Measurements from ENCODE around the gene OR52E6.

OR52E6 gene

DNA sequence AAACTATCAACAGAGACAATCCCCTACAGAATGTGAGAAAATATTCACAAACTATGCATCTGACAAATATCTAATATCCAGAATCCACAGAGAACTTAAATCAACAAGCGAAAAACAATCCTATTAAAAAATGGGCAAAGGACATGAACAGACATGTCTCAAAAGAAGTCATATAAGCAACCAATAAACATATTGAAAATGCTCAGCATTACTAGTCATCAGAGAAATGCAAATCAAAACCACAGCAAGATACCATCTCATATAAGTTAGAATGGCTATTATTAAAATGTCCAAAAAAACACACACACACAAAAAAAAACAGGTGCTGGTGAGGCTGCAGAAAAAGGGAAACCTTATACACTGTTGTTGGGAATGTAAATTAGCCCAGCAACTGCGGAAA is 24.1 kb upstream of the OR52E6 start:
- no peak for DNase-seq (ENCODE audit: low read depth)
- TF ChIP-seq, protein P1, sequence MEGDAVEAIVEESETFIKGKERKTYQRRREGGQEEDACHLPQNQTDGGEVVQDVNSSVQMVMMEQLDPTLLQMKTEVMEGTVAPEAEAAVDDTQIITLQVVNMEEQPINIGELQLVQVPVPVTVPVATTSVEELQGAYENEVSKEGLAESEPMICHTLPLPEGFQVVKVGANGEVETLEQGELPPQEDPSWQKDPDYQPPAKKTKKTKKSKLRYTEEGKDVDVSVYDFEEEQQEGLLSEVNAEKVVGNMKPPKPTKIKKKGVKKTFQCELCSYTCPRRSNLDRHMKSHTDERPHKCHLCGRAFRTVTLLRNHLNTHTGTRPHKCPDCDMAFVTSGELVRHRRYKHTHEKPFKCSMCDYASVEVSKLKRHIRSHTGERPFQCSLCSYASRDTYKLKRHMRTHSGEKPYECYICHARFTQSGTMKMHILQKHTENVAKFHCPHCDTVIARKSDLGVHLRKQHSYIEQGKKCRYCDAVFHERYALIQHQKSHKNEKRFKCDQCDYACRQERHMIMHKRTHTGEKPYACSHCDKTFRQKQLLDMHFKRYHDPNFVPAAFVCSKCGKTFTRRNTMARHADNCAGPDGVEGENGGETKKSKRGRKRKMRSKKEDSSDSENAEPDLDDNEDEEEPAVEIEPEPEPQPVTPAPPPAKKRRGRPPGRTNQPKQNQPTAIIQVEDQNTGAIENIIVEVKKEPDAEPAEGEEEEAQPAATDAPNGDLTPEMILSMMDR (IDR thresholded peaks at IDR 0.05; ENCODE audit: insufficient read depth, low read depth, low read length, missing control alignments): no peak

DNA sequence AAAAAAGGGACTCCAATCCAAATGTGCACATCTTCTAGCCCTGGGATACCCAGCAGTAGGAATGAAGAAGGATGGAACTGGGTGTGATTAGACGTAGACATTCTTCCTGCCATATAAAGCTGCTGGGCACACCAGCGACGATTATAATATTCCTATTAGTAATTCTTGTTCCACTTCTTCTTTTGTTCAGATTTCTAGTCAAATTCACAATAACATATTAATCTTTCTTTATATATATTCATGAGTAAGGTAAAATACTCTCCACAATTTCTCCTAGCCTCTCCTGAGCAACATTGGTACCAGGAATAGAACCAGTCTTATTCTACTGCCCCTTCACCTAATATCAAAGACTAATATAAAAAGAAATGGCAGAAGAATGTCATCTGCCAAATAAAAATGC is 15.9 kb upstream of the OR52E6 start, which contains the start of gene OR52E8:
OR52E8 (minus strand) TSS at position 101 of the 400 bp plus-strand sequence; CDS start at position 101, 0 bp downstream.
- H3K4me3 ChIP-seq (ENCODE audit: low read depth, low read length): no peak within 1 kb of the TSS
- no peak for DNase-seq (ENCODE audit: low read depth)
- TF ChIP-seq, protein P1 (IDR thresholded peaks at IDR 0.05; ENCODE audit: insufficient read depth, low read depth, low read length, missing control alignments): no peak

More for the DNA sequence above, 24.1 kb upstream of the OR52E6 start:
- H3K4me3 ChIP-seq (ENCODE audit: low read depth, low read length): no peak overlapping the region

DNA sequence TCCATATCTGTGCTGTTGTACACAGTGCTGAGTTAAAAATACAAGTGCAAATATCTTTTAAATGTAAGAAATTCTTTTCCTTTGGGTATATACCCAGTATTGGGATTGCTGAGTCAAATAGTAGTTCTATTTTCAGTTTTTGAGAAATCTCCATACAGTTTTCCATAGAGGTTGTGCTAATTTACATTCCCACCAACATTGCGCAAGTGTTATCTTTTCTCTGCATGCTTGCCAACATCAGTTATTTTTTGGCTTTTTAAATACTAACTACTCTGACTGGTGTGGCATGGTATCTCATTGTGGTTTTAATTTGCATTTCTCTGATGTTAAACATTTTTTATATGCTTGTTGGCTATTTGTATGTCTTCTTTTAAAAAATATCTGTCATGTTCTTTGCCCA is 9.3 kb upstream of the OR52E6 start:
- TF ChIP-seq, protein P1 (IDR thresholded peaks at IDR 0.05; ENCODE audit: insufficient read depth, low read depth, low read length, missing control alignments): no peak
- no peak for DNase-seq (ENCODE audit: low read depth)
- no peak overlapping the region for H3K4me3 ChIP-seq (ENCODE audit: low read depth, low read length)

DNA sequence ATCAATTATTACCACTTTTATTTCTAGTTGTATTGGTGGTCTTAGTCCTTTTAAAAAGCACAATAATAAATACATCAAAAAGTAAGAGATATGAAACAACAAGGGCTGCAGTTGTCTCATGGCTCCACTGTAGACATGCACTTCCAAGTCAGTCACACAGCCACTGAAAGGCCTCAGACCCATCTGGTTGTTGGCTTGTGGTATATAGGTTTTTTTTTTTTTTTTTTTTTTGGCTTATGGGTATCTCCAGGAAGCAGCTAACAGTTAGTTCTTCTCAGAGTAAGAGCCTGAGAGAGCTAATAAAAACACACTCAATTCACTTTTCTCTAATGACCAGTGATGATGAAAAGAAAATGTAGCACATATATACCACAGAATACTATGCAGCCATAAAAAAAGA is 6.0 kb upstream of the OR52E6 start:
- DNase-seq (ENCODE audit: low read depth): no peak
- TF ChIP-seq, protein P1 (IDR thresholded peaks at IDR 0.05; ENCODE audit: insufficient read depth, low read depth, low read length, missing control alignments): no peak
- no peak overlapping the region for H3K4me3 ChIP-seq (ENCODE audit: low read depth, low read length)

DNA sequence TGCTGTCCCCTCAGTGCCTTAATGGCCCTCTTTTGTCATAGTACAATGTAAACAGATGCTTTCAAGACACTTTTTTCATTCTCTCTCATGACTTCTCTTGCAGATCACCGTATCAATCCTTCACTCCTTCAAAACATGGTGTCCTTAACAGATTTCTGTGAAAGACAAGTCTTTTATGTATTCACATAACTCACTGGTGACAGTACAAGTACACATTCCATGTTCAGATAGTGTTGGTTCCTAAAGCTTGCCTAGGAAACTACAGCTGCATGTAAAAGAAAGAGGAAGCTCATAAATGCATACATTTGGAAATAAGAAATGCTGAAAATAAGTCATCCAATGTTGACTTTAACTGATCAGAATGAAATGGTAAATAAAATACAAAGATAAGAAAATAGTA is 5.0 kb upstream of the OR52E6 start:
- no peak overlapping the region for H3K4me3 ChIP-seq (ENCODE audit: low read depth, low read length)
- DNase-seq (ENCODE audit: low read depth): no peak
- TF ChIP-seq, protein P1 (IDR thresholded peaks at IDR 0.05; ENCODE audit: insufficient read depth, low read depth, low read length, missing control alignments): no peak

DNA sequence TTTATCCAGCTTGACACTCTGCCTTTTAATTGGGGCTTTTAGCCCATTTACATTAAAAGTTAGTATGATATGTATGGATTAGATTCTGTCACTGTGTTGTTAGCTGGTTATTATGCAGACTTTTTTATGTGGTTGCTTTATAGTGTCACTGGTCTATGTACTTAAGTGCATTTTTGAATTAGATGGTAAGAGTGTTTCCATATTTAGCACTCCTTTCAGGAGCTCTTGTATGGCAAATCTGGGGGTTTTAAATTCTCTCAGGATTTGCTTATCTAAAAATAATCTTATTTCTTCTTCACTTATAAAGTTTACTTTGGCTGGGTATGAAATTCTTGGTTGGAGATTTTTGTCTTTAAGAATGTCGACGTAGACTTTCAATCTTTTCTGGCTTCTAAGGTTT is 4.0 kb downstream of the OR52E6 start:
- no peak overlapping the region for H3K4me3 ChIP-seq (ENCODE audit: low read depth, low read length)
- TF ChIP-seq, protein P1 (IDR thresholded peaks at IDR 0.05; ENCODE audit: insufficient read depth, low read depth, low read length, missing control alignments): no peak
- no peak for DNase-seq (ENCODE audit: low read depth)

DNA sequence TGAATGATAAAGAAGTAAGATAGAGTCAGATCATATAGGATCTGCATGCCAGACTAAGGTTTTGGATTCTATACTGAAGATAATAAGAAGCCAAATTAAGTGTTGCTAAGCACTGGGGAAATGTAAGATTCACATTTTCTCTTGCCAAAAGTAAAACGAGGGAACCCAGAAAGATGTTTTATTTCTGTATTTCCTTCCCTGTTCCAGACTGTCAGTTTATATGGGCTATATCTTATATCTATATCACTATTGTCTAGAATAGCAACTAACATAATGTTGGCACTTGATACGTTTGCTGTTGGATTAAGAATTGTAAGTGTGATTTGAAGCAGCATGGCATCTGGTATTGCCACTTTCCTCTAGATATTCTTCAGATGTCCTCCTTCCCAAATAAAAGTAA is 8.3 kb downstream of the OR52E6 start:
- H3K4me3 ChIP-seq (ENCODE audit: low read depth, low read length): no peak overlapping the region
- TF ChIP-seq, protein P1 (IDR thresholded peaks at IDR 0.05; ENCODE audit: insufficient read depth, low read depth, low read length, missing control alignments): no peak
- DNase-seq (ENCODE audit: low read depth): no peak

Data from GM12865 (cell line).